ENCODE data around the gene GUCA2B.

GUCA2B gene

GRCh38 chr1:42179900-42180329 lies 26.7 kb downstream of the GUCA2B start:
- H3K4me3 ChIP-seq (ENCODE audit: low read depth, low read length) = no peak overlapping the region
- H3K27me3 ChIP-seq (replicated peaks) = no peaks in the 10 kb centered on the region
- peaks cover 2% of the 10 kb centered on the region for H3K36me3 ChIP-seq (replicated peaks)
- in situ Hi-C loops (cut with HindIII; ENCODE audit: low pct_ligation_motif_present, low sequenced_read_pairs) = no loop called here
- H3K27ac ChIP-seq = no peak overlapping the region
- TF ChIP-seq CTCF (IDR thresholded peaks at IDR 0.05; ENCODE audit: low read depth, low read length, missing control alignments) = no peak
- DNase-seq = no peak

GRCh38 chr1:42181687-42182086 lies 28.5 kb downstream of the GUCA2B start:
- peaks cover 2% of the 10 kb centered on the region for H3K36me3 ChIP-seq (replicated peaks)

GRCh38 chr1:42183210-42183956 lies 30.2 kb downstream of the GUCA2B start:
- no peak overlapping the region for H3K27ac ChIP-seq
- in situ Hi-C loops (cut with HindIII; ENCODE audit: low pct_ligation_motif_present, low sequenced_read_pairs) = no loop called here
- H3K27me3 ChIP-seq (replicated peaks) = no peaks in the 10 kb centered on the region
- DNase-seq = no peak
- H3K36me3 ChIP-seq (replicated peaks) = peaks cover 4% of the 10 kb centered on the region
- no peak for TF ChIP-seq CTCF (IDR thresholded peaks at IDR 0.05; ENCODE audit: low read depth, low read length, missing control alignments)
- no peak overlapping the region for H3K4me3 ChIP-seq (ENCODE audit: low read depth, low read length)

More at GRCh38 chr1:42181687-42182086, 28.5 kb downstream of the GUCA2B start:
- Histone ChIP-seq H3K4me3 (ENCODE audit: low read depth, low read length) (no peak overlapping the region), H3K27ac (no peak overlapping the region), H3K27me3 (replicated peaks) (no peaks in the 10 kb centered on the region)
- no peak for TF ChIP-seq CTCF (IDR thresholded peaks at IDR 0.05; ENCODE audit: low read depth, low read length, missing control alignments)
- DNase-seq = no peak
- in situ Hi-C loops (cut with HindIII; ENCODE audit: low pct_ligation_motif_present, low sequenced_read_pairs) = no loop called here

- in situ Hi-C loops (cut with HindIII; ENCODE audit: low pct_ligation_motif_present, low sequenced_read_pairs) = no loop called here
- Histone ChIP-seq H3K27ac (no peak overlapping the region), H3K4me3 (ENCODE audit: low read depth, low read length) (no peak overlapping the region), H3K27me3 (replicated peaks) (no peaks in the 10 kb centered on the region), H3K36me3 (replicated peaks) (peaks cover 4% of the 10 kb centered on the region)
- DNase-seq = no peak
- TF ChIP-seq CTCF (IDR thresholded peaks at IDR 0.05; ENCODE audit: low read depth, low read length, missing control alignments) = no peak
These were observed 30.7 kb downstream of the GUCA2B start for GRCh38 chr1:42183957-42184268.

- Histone ChIP-seq H3K36me3 (replicated peaks) (peaks cover 7% of the 10 kb centered on the region), H3K27me3 (replicated peaks) (no peaks in the 10 kb centered on the region), H3K4me3 (ENCODE audit: low read depth, low read length) (no peak overlapping the region), H3K27ac (no peak overlapping the region)
- in situ Hi-C loops (cut with HindIII; ENCODE audit: low pct_ligation_motif_present, low sequenced_read_pairs) = no loop called here
- DNase-seq = no peak
- no peak for TF ChIP-seq CTCF (IDR thresholded peaks at IDR 0.05; ENCODE audit: low read depth, low read length, missing control alignments)
These were observed 31.4 kb downstream of the GUCA2B start for GRCh38 chr1:42184616-42185015.

DNA sequence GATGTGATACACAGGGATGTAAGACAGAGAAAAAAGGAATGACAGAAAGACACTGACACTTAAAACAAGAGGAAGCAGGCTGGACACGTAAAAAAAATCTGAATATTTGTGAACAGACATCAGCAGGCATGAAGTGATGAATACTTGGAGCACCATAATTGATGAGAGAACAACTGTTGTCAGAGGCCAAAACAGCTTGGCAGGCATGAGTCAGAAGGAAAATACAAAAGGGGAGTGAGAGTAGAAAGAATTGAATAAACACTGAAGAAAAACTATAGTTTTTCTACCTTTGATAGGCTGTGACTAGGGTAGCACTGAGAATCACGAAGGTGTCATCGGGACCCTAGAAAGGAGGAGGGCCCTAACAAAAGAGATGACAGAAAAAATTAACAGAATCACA lies 32.9 kb downstream of the GUCA2B start:
- peak; percentile 66 for DNase-seq
- Histone ChIP-seq H3K4me3 (ENCODE audit: low read depth, low read length) (no peak overlapping the region), H3K27ac (peak overlapping the region; percentile 25), H3K27me3 (replicated peaks) (no peaks in the 10 kb centered on the region), H3K36me3 (replicated peaks) (peaks cover 8% of the 10 kb centered on the region)
- TF ChIP-seq CTCF (IDR thresholded peaks at IDR 0.05; ENCODE audit: low read depth, low read length, missing control alignments) = no peak
- in situ Hi-C loops (cut with HindIII; ENCODE audit: low pct_ligation_motif_present, low sequenced_read_pairs) = no loop called here

Measured in brain microvascular endothelial cell (primary cell).